GM18511 (cell line): ENCODE results near the gene BRS3.
A peak's percentile ranks its signal among the peaks of the same experiment; 100 is the strongest.

Experiments used
- ATAC-seq: cut with Tn5 transposase; IDR thresholded peaks from one replicate; pipeline ENCODE4 v1.9.1; 2021; ENCODE audit warnings: mild to moderate bottlenecking, moderate library complexity; ENCODE audit not compliant: unreplicated experiment

BRS3 gene

GRCh38 chrX:136493011-136493410, 5.3 kb downstream of the BRS3 start:
- ATAC-seq = no peak

GRCh38 chrX:136495043-136495442, 7.3 kb downstream of the BRS3 start:
- no peak for ATAC-seq

- ATAC-seq = no peak
These were observed 8.5 kb downstream of the BRS3 start for GRCh38 chrX:136496186-136496763.

GRCh38 chrX:136496764-136497555, 9.2 kb downstream of the BRS3 start:
- peak; percentile 81 for ATAC-seq

- peak; percentile 17 for ATAC-seq
These were observed 9.9 kb downstream of the BRS3 start, which contains the start of gene HTATSF1 for GRCh38 chrX:136497556-136498052. Gene HTATSF1 (plus strand): TSS chrX:136497592. CDS start chrX:136497685, 93 bp downstream.

GRCh38 chrX:136519069-136519468, 31.3 kb downstream of the BRS3 start:
- no peak for ATAC-seq

- ATAC-seq = no peak
These were observed 36.0 kb downstream of the BRS3 start for GRCh38 chrX:136523770-136524169.

- ATAC-seq = no peak
These were observed 38.2 kb downstream of the BRS3 start for GRCh38 chrX:136525738-136526606.

GRCh38 chrX:136528645-136529315, 41.0 kb downstream of the BRS3 start:
- no peak for ATAC-seq

- no peak for ATAC-seq
These were observed 42.0 kb downstream of the BRS3 start for GRCh38 chrX:136529795-136530194.

GRCh38 chrX:136531951-136532350, 44.2 kb downstream of the BRS3 start, which contains the start of gene VGLL1:
Gene VGLL1 (plus strand): TSS chrX:136532215. CDS start chrX:136536021, 3,806 bp downstream.
- ATAC-seq = no peak

- no peak for ATAC-seq
These were observed 46.4 kb downstream of the BRS3 start for GRCh38 chrX:136534131-136534530.

GRCh38 chrX:136538811-136539210, 51.1 kb downstream of the BRS3 start:
- no peak for ATAC-seq

GRCh38 chrX:136540226-136540625, 52.5 kb downstream of the BRS3 start:
- ATAC-seq = no peak

GRCh38 chrX:136541294-136541693, 53.5 kb downstream of the BRS3 start:
- ATAC-seq = no peak

- ATAC-seq = no peak
These were observed 54.5 kb downstream of the BRS3 start for GRCh38 chrX:136542281-136542680.
